GM12878 (cell line): Measurements from ENCODE around the gene SHROOM4. TPM values are rescaled to one million over a fixed set of nuclear protein-coding genes. Genes with fewer than 3 reads are reported as not detected.

ENCODE experiments used
- CEBPZ ChIP-seq: fragments of 150-350 bp; IDR thresholded peaks from 2 replicates; pipeline ENCODE4 v1.6.1; 2016; ENCODE audit warnings: low read depth, low read length
- DPF2 ChIP-seq: fragments of 450-650 bp; IDR thresholded peaks from 2 replicates; pipeline ENCODE4 v1.6.1; 2017; ENCODE audit warnings: mild to moderate bottlenecking
- EP300 ChIP-seq, 2 experiments: fragments of 150-350 bp in 1 of 2; IDR thresholded peaks; 2 replicates each; pipeline ENCODE4 v1.6.1; 2011 to 2012; ENCODE audit warnings: low read depth in 2 of 2, low read length in 2 of 2, borderline replicate concordance in 1 of 2, improper control_type of control experiment in 1 of 2, inconsistent platforms in 1 of 2; ENCODE audit not compliant: control insufficient read depth in 1 of 2
- HDAC6 ChIP-seq: fragments of 200-600 bp; sonication (generic); IDR thresholded peaks from one replicate; pipeline ENCODE4 v1.8.0; 2017; ENCODE audit warnings: antibody characterized with exemption; ENCODE audit not compliant: unreplicated experiment
- HDGF ChIP-seq: fragments of 450-650 bp; IDR thresholded peaks from 2 replicates; pipeline ENCODE4 v1.6.1; 2016; ENCODE audit warnings: antibody characterized with exemption
- MTA2 ChIP-seq: fragments of 450-650 bp; IDR thresholded peaks from 2 replicates; pipeline ENCODE4 v1.6.1; 2016; ENCODE audit warnings: low read depth, mild to moderate bottlenecking, moderate library complexity
- NR2F1 ChIP-seq: fragments of 450-650 bp; conservative IDR thresholded peaks from 2 replicates; pipeline ENCODE4 v1.6.1; 2017; ENCODE audit warnings: mild to moderate bottlenecking
- NRF1 ChIP-seq: conservative IDR thresholded peaks from 2 replicates; pipeline ENCODE4 v1.6.1; 2011; ENCODE audit warnings: mild to moderate bottlenecking, low read depth, low read length, improper control_type of control experiment
- PKNOX1 ChIP-seq: fragments of 450-650 bp; IDR thresholded peaks from 2 replicates; pipeline ENCODE4 v1.6.1; 2016; ENCODE audit warnings: mild to moderate bottlenecking
- RELB ChIP-seq: fragments of 450-650 bp; IDR thresholded peaks from 2 replicates; pipeline ENCODE4 v1.6.1; 2017; ENCODE audit warnings: low read depth, mild to moderate bottlenecking, moderate library complexity
- STAT1 ChIP-seq: fragments of 450-650 bp; conservative IDR thresholded peaks from 2 replicates; pipeline ENCODE4 v1.6.1; 2014; ENCODE audit warnings: antibody characterized with exemption, mild to moderate bottlenecking
- ZNF217 ChIP-seq: fragments of 450-650 bp; IDR thresholded peaks from 2 replicates; pipeline ENCODE4 v1.6.1; 2017; ENCODE audit warnings: antibody characterized with exemption, mild to moderate bottlenecking
- polyA plus RNA-seq, 11 experiments: library from polyadenylated mRNA; depleted of rRNA in 4 of 11; unstranded in 6 of 11; stranded (reverse) in 5 of 11; fragments of >200 nt; fragmentation: Nextera tagmentation in 4 of 11; fragmentation: Illumina TruSeq in 1 of 11; extraction: Ambion mirVana in 4 of 11; extraction: Trizol in 1 of 11; gene quantifications; 1 replicate in 1 of 11; 2 replicates in 10 of 11; pipeline versions ENCODE4 v1.2.1 to v1.2.3, GENCODE V29; 2011 to 2016; ENCODE audit warnings: inconsistent platforms in 2 of 11, missing spikeins in 2 of 11, low read depth in 1 of 11
- total RNA-seq, 4 experiments: library from RNA; depleted of rRNA in 3 of 4; stranded (reverse); fragments of >200 nt in 3 of 4; fragmentation: Illumina TruSeq in 1 of 4; extraction: Trizol in 1 of 4; gene quantifications; 2 replicates each; pipeline versions ENCODE4 v1.2.1 to v1.2.3, GENCODE V29; 2013 to 2021

SHROOM4 gene
- total and polyA plus RNA-seq, 10 of the 15 experiments (the other 5 are each of a cell fraction or from before 2014, with no cell fraction given), result 0.01 to 0.03 TPM; not detected in 8

GRCh38 chrX:50863471-50863870, 49.5 kb upstream of the SHROOM4 start (continued):
- TF ChIP-seq RELB (no peak), CEBPZ (no peak), DPF2 (no peak), ZNF217 (no peak), NR2F1 (no peak), MTA2 (no peak), HDAC6 (no peak), PKNOX1 (no peak), NRF1 (no peak), EP300 (IDR thresholded peaks at IDR 0.05; ENCODE audit: borderline replicate concordance in 1 of 2, control insufficient read depth in 1 of 2, low read depth in 2 of 2, low read length in 2 of 2) (no peak), HDGF (no peak), STAT1 (no peak)
- TF ChIP-seq, all 136 proteins: peak for 0
